ENCODE measurements around the gene IL13. TPM values are rescaled to one million over a fixed set of nuclear protein-coding genes. Genes with fewer than 3 reads are reported as not detected.

The IL13 gene
- total RNA-seq, 1 donor from 2014 or later = not detected

DNA sequence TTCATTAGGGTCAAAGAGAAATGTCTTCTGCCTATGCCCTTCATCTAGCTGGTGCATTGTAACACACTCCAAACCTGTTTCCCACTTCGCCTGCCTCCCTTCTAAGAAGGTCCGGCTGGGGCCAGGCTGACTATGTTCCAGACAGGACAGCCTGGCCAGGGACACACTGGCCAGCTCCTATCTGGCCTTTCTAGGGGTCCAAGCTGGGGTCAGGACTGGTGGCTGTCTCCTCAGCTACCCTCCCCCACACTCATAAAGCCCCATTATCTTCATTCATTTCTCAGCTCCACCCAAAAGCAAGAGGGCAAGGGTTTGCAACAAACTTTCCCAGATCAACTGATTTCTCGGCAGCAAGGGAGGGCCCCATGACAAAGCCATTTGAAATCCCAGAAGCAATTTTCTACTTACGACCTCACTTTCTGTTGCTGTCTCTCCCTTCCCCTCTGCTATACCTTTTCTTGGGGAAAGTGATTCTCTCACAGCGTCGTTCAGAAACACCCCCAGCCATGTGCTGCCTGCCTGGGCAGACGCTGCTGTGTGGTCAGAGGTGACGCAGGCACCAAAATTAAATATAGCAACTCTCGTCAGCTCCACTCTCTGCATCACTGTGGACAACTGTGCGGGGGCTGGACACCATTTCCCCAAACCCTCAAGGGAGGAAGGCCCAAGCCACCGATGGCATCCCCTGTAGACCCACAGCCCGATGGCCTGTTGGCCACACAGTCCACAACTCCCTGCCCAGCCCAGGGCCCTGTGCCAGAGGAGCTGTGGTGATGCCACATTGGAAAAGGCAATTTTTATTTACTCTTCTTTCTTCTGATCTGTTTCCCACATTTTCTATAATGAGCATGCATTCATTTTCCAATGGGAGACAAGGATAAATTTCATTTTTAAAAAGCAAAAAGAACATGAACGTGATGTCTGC, 6.1 kb downstream of the IL13 start:
- H3K27ac Mint-ChIP-seq (ENCODE audit: unreplicated experiment) = no peak overlapping the region
- H3K4me3 Mint-ChIP-seq (ENCODE audit: unreplicated experiment) = peak overlapping the region; percentile 9
- peaks cover 9% of the 10 kb centered on the region for H3K27me3 Mint-ChIP-seq (ENCODE audit: unreplicated experiment)
- H3K9me3 Mint-ChIP-seq (ENCODE audit: unreplicated experiment) = peaks cover 7% of the 10 kb centered on the region
- H3K36me3 Mint-ChIP-seq (ENCODE audit: unreplicated experiment) = no peaks in the 10 kb centered on the region
- DNase-seq = no peak
- TF ChIP-seq, protein P1, sequence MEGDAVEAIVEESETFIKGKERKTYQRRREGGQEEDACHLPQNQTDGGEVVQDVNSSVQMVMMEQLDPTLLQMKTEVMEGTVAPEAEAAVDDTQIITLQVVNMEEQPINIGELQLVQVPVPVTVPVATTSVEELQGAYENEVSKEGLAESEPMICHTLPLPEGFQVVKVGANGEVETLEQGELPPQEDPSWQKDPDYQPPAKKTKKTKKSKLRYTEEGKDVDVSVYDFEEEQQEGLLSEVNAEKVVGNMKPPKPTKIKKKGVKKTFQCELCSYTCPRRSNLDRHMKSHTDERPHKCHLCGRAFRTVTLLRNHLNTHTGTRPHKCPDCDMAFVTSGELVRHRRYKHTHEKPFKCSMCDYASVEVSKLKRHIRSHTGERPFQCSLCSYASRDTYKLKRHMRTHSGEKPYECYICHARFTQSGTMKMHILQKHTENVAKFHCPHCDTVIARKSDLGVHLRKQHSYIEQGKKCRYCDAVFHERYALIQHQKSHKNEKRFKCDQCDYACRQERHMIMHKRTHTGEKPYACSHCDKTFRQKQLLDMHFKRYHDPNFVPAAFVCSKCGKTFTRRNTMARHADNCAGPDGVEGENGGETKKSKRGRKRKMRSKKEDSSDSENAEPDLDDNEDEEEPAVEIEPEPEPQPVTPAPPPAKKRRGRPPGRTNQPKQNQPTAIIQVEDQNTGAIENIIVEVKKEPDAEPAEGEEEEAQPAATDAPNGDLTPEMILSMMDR (IDR thresholded peaks at IDR 0.05; ENCODE audit: partially characterized antibody, unreplicated experiment) = no peak
- peaks cover 16% of the 10 kb centered on the region for H3K4me1 Mint-ChIP-seq (ENCODE audit: low read depth, unreplicated experiment)

GRCh38 chr5:132664696-132665209, 6.8 kb downstream of the IL13 start:
- Mint-ChIP-seq H3K9me3 (ENCODE audit: unreplicated experiment) (peaks cover 8% of the 10 kb centered on the region), H3K4me3 (ENCODE audit: unreplicated experiment) (no peak overlapping the region), H3K4me1 (ENCODE audit: low read depth, unreplicated experiment) (peaks cover 16% of the 10 kb centered on the region), H3K27me3 (ENCODE audit: unreplicated experiment) (peaks cover 9% of the 10 kb centered on the region), H3K36me3 (ENCODE audit: unreplicated experiment) (no peaks in the 10 kb centered on the region), H3K27ac (ENCODE audit: unreplicated experiment) (no peak overlapping the region)
- no peak for DNase-seq
- TF ChIP-seq, protein P1 (IDR thresholded peaks at IDR 0.05; ENCODE audit: partially characterized antibody, unreplicated experiment) = no peak

DNA sequence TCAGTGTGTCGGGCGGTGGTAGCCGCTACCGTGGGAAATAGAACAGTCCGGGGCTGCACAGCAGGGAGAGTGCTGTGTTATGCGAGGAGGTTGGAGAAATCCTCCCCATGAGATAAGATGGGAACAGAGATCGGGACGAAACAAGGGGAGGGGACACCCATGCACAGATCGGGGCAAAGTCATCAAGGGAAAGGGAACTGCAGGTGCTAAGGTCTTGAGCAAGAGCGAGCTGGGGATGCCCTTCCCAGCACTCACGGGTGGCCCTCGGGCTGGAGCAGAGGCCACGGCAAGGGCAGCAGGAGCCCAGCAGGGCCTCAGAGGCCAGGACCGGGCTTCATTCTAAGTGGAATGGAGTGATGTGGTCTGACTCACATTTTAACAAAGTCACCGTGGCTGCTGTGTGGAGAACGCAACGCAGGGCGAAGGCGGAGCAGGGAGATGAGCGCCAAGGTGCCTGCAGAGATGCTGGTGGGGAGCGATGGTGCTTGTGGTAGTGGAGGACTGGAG, 7.7 kb downstream of the IL13 start:
- Mint-ChIP-seq H3K4me3 (ENCODE audit: unreplicated experiment) (no peak overlapping the region), H3K4me1 (ENCODE audit: low read depth, unreplicated experiment) (peaks cover 16% of the 10 kb centered on the region), H3K36me3 (ENCODE audit: unreplicated experiment) (no peaks in the 10 kb centered on the region), H3K27ac (ENCODE audit: unreplicated experiment) (no peak overlapping the region), H3K9me3 (ENCODE audit: unreplicated experiment) (peaks cover 8% of the 10 kb centered on the region), H3K27me3 (ENCODE audit: unreplicated experiment) (peaks cover 7% of the 10 kb centered on the region)
- TF ChIP-seq, protein P1 (IDR thresholded peaks at IDR 0.05; ENCODE audit: partially characterized antibody, unreplicated experiment) = no peak
- DNase-seq = no peak

DNA sequence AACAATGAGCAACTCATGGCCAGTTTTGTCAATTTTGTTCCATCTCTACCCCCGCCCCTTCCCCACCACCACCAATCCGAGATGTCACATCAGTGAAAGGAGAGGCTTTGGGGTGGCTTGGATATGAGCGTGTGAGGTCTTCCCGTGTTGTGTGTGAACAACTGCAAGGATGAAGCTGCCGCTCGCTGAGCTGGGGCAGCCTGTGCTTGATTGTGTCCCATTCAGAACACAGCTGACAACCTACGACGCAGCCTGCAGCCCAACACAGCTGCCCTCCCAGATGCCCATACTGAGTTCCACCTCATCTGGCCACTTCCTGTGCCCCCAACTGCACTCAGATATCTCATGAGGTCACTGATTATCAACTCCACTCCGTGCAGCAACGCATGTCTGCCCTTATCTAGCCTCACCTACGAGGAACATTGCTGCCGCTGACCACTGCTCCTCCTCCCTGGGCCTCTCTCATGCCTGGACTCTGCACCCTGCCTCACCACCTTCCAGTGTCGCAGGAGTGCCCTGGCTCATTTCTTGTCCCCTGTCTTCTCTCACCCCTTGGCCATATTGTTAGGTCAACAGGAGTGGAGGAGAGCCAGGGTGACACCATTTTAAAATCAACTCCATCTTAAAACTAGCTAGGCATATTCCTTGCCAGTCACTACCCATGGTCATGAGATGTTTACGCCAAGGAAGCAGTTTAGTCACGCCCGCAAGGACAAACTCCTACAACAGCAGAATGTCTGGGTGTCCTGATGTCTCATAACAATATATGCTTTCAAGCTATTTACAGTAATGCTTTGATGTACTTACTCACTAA, 8.5 kb downstream of the IL13 start:
- H3K4me1 Mint-ChIP-seq (ENCODE audit: low read depth, unreplicated experiment) = peaks cover 14% of the 10 kb centered on the region
- H3K36me3 Mint-ChIP-seq (ENCODE audit: unreplicated experiment) = no peaks in the 10 kb centered on the region
- DNase-seq = no peak
- TF ChIP-seq, protein P1 (IDR thresholded peaks at IDR 0.05; ENCODE audit: partially characterized antibody, unreplicated experiment) = no peak
- H3K4me3 Mint-ChIP-seq (ENCODE audit: unreplicated experiment) = no peak overlapping the region
- peaks cover 5% of the 10 kb centered on the region for H3K9me3 Mint-ChIP-seq (ENCODE audit: unreplicated experiment)
- H3K27me3 Mint-ChIP-seq (ENCODE audit: unreplicated experiment) = peaks cover 7% of the 10 kb centered on the region
- H3K27ac Mint-ChIP-seq (ENCODE audit: unreplicated experiment) = no peak overlapping the region

All from glutamatergic neuron (in vitro differentiated cells).